SK-N-SH treated with all-trans-retinoic acid at 6 μM for 48 hours (cell line): ENCODE measurements around the gene UGT1A6.

ENCODE experiments used
- ATAC-seq: fragments of 200-7000 bp; cut with Tn5 transposase; 3 replicates; pipeline ENCODE4 v1.9.1; 2020; ENCODE audit warnings: mild to moderate bottlenecking, moderate library complexity
- ARNTL ChIP-seq: fragments of 450-650 bp; formaldehyde crosslinking; IDR thresholded peaks from 2 replicates; pipeline ENCODE4 v1.5.0; 2020; ENCODE audit warnings: low read depth, mild to moderate bottlenecking, moderate library complexity, borderline replicate concordance
- CSDC2 ChIP-seq: fragments of 250-450 bp; sonication (Bioruptor Pico); IDR thresholded peaks from 2 replicates; pipeline ENCODE4 v1.5.0; 2020; ENCODE audit warnings: mild to moderate bottlenecking, moderate library complexity
- ESRRG ChIP-seq: fragments of 250-450 bp; sonication (Bioruptor Pico); IDR thresholded peaks from 2 replicates; pipeline ENCODE4 v1.6.1; 2021; ENCODE audit warnings: mild to moderate bottlenecking
- GLIS3 ChIP-seq: fragments of 250-450 bp; sonication (Bioruptor Pico); IDR thresholded peaks from 2 replicates; pipeline ENCODE4 v1.5.0; 2020; ENCODE audit warnings: mild to moderate bottlenecking, moderate library complexity
- ZC3H10 ChIP-seq: fragments of 250-450 bp; sonication (Bioruptor Pico); IDR thresholded peaks from 2 replicates; pipeline ENCODE4 v1.5.1; 2021; ENCODE audit warnings: mild to moderate bottlenecking, moderate library complexity
- ZFP3 ChIP-seq: fragments of 250-450 bp; sonication (Bioruptor Pico); IDR thresholded peaks from 2 replicates; pipeline ENCODE4 v1.5.0; 2020; ENCODE audit warnings: mild to moderate bottlenecking, moderate library complexity
- ZFP30 ChIP-seq: fragments of 450-650 bp; formaldehyde crosslinking; IDR thresholded peaks from 2 replicates; pipeline ENCODE4 v1.5.0; 2022; ENCODE audit warnings: mild to moderate bottlenecking, moderate library complexity
- ZNF565 ChIP-seq: fragments of 450-650 bp; formaldehyde crosslinking; conservative IDR thresholded peaks from 2 replicates; pipeline ENCODE4 v1.5.0; 2020; ENCODE audit warnings: low read depth, mild to moderate bottlenecking, moderate library complexity
- ZNF70 ChIP-seq: fragments of 450-650 bp; formaldehyde crosslinking; IDR thresholded peaks from 2 replicates; pipeline ENCODE4 v1.5.0; 2020; ENCODE audit warnings: mild to moderate bottlenecking, moderate library complexity
- ZNF8 ChIP-seq: fragments of 450-650 bp; formaldehyde crosslinking; IDR thresholded peaks from 2 replicates; pipeline ENCODE4 v1.5.0; 2020; ENCODE audit warnings: mild to moderate bottlenecking, moderate library complexity
- TF ChIP-seq, protein P1 (sequence below): fragments of 250-450 bp; sonication (Bioruptor Pico); IDR thresholded peaks from 2 replicates; pipeline ENCODE4 v1.5.1; 2020; ENCODE audit warnings: low read depth, mild to moderate bottlenecking, moderate library complexity
- TF ChIP-seq, protein P2 (sequence below): fragments of 250-450 bp; sonication (Bioruptor Pico); IDR thresholded peaks from 2 replicates; pipeline ENCODE4 v1.8.0; 2021; ENCODE audit warnings: low read depth, mild to moderate bottlenecking, moderate library complexity, borderline replicate concordance
- TF ChIP-seq, protein P3 (sequence below): fragments of 250-450 bp; sonication (Bioruptor Pico); IDR thresholded peaks from 2 replicates; pipeline ENCODE4 v1.5.0; 2020; ENCODE audit warnings: mild to moderate bottlenecking, moderate library complexity
- TF ChIP-seq, protein P4 (sequence below): fragments of 250-450 bp; sonication (Bioruptor Pico); IDR thresholded peaks from 2 replicates; pipeline ENCODE4 v1.5.1; 2021; ENCODE audit warnings: mild to moderate bottlenecking, moderate library complexity
- TF ChIP-seq, protein P5 (sequence below): fragments of 250-450 bp; sonication (Bioruptor Pico); IDR thresholded peaks from 2 replicates; pipeline ENCODE4 v1.8.0; 2020; ENCODE audit warnings: mild to moderate bottlenecking, moderate library complexity, borderline replicate concordance

UGT1A6 gene

DNA sequence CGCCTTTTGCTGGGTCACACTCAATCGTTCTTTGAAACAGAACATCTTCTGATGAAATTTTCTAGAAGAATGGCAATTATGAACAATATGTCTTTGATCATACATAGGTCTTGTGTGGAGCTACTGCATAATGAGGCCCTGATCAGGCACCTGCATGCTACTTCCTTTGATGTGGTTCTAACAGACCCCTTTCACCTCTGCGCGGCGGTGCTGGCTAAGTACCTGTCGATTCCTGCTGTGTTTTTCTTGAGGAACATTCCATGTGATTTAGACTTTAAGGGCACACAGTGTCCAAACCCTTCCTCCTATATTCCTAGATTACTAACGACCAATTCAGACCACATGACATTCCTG lies 20.5 kb downstream of the UGT1A6 start:
- TF ChIP-seq ZC3H10 (no peak), ESRRG (CRISPR knock-in tag) (no peak), ZNF70 (no peak), ZNF565 (CRISPR knock-in tag) (no peak), CSDC2 (no peak), ZFP30 (CRISPR knock-in tag) (no peak)
- TF ChIP-seq, protein P1, sequence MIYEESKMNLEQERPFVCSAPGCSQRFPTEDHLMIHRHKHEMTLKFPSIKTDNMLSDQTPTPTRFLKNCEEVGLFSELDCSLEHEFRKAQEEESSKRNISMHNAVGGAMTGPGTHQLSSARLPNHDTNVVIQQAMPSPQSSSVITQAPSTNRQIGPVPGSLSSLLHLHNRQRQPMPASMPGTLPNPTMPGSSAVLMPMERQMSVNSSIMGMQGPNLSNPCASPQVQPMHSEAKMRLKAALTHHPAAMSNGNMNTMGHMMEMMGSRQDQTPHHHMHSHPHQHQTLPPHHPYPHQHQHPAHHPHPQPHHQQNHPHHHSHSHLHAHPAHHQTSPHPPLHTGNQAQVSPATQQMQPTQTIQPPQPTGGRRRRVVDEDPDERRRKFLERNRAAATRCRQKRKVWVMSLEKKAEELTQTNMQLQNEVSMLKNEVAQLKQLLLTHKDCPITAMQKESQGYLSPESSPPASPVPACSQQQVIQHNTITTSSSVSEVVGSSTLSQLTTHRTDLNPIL (CRISPR knock-in tag): no peak
- TF ChIP-seq, protein P2, sequence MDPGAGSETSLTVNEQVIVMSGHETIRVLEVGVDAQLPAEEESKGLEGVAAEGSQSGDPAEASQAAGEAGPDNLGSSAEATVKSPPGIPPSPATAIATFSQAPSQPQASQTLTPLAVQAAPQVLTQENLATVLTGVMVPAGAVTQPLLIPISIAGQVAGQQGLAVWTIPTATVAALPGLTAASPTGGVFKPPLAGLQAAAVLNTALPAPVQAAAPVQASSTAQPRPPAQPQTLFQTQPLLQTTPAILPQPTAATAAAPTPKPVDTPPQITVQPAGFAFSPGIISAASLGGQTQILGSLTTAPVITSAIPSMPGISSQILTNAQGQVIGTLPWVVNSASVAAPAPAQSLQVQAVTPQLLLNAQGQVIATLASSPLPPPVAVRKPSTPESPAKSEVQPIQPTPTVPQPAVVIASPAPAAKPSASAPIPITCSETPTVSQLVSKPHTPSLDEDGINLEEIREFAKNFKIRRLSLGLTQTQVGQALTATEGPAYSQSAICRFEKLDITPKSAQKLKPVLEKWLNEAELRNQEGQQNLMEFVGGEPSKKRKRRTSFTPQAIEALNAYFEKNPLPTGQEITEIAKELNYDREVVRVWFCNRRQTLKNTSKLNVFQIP (CRISPR knock-in tag): no peak
- TF ChIP-seq, protein P3, sequence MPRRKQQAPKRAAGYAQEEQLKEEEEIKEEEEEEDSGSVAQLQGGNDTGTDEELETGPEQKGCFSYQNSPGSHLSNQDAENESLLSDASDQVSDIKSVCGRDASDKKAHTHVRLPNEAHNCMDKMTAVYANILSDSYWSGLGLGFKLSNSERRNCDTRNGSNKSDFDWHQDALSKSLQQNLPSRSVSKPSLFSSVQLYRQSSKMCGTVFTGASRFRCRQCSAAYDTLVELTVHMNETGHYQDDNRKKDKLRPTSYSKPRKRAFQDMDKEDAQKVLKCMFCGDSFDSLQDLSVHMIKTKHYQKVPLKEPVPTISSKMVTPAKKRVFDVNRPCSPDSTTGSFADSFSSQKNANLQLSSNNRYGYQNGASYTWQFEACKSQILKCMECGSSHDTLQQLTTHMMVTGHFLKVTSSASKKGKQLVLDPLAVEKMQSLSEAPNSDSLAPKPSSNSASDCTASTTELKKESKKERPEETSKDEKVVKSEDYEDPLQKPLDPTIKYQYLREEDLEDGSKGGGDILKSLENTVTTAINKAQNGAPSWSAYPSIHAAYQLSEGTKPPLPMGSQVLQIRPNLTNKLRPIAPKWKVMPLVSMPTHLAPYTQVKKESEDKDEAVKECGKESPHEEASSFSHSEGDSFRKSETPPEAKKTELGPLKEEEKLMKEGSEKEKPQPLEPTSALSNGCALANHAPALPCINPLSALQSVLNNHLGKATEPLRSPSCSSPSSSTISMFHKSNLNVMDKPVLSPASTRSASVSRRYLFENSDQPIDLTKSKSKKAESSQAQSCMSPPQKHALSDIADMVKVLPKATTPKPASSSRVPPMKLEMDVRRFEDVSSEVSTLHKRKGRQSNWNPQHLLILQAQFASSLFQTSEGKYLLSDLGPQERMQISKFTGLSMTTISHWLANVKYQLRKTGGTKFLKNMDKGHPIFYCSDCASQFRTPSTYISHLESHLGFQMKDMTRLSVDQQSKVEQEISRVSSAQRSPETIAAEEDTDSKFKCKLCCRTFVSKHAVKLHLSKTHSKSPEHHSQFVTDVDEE (CRISPR knock-in tag): no peak
- TF ChIP-seq, protein P4, sequence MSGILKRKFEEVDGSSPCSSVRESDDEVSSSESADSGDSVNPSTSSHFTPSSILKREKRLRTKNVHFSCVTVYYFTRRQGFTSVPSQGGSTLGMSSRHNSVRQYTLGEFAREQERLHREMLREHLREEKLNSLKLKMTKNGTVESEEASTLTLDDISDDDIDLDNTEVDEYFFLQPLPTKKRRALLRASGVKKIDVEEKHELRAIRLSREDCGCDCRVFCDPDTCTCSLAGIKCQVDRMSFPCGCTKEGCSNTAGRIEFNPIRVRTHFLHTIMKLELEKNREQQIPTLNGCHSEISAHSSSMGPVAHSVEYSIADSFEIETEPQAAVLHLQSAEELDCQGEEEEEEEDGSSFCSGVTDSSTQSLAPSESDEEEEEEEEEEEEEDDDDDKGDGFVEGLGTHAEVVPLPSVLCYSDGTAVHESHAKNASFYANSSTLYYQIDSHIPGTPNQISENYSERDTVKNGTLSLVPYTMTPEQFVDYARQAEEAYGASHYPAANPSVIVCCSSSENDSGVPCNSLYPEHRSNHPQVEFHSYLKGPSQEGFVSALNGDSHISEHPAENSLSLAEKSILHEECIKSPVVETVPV: no peak
- TF ChIP-seq, protein P5, sequence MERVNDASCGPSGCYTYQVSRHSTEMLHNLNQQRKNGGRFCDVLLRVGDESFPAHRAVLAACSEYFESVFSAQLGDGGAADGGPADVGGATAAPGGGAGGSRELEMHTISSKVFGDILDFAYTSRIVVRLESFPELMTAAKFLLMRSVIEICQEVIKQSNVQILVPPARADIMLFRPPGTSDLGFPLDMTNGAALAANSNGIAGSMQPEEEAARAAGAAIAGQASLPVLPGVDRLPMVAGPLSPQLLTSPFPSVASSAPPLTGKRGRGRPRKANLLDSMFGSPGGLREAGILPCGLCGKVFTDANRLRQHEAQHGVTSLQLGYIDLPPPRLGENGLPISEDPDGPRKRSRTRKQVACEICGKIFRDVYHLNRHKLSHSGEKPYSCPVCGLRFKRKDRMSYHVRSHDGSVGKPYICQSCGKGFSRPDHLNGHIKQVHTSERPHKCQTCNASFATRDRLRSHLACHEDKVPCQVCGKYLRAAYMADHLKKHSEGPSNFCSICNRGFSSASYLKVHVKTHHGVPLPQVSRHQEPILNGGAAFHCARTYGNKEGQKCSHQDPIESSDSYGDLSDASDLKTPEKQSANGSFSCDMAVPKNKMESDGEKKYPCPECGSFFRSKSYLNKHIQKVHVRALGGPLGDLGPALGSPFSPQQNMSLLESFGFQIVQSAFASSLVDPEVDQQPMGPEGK (CRISPR knock-in tag): no peak
- ATAC-seq: no peak

DNA sequence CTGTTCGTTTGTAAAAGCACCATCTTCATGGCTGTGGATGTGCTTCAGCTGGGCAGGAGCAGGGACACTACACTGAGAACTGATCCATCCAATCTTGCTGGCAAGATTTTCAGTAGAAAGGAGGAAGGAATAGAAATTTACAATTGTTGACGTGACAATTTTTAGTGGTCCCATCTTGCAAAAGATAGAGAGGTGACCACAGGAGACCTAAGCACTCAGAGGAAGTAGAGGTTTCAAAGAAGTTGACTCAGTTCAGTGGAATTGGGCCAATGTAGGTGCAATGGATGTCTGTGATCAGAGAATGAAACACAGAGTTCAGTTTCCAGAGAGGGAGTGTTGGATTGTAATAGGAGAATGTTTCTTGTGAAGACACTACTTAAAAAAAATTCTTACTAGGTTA lies 21.4 kb downstream of the UGT1A6 start:
- no peak for ATAC-seq
- TF ChIP-seq, protein P4: no peak
- no peak for TF ChIP-seq ARNTL (CRISPR knock-in tag)
- no peak for TF ChIP-seq ESRRG (CRISPR knock-in tag)
- TF ChIP-seq CSDC2: no peak
- TF ChIP-seq, protein P2 (CRISPR knock-in tag): no peak
- no peak for TF ChIP-seq ZC3H10
- no peak for TF ChIP-seq ZFP3 (CRISPR knock-in tag)
- TF ChIP-seq, protein P5 (CRISPR knock-in tag): no peak
- no peak for TF ChIP-seq GLIS3 (CRISPR knock-in tag)
- TF ChIP-seq ZNF8 (CRISPR knock-in tag): no peak
- TF ChIP-seq, all 23 proteins: peak for 0
